ENCODE results near the gene ZNF764. TPM values are rescaled to one million over a fixed set of nuclear protein-coding genes. Genes with fewer than 3 reads are reported as not detected.
A peak's percentile ranks its signal among the peaks of the same experiment; 100 is the strongest.
"Not testable (repeated sequence)": the region's sequence is repeated elsewhere in the genome, so short reads cannot be mapped to it uniquely, and the experiment has no call there.

Gene ZNF764
- polyA plus RNA-seq (ENCODE audit: insufficient read length): 6.2 TPM

DNA sequence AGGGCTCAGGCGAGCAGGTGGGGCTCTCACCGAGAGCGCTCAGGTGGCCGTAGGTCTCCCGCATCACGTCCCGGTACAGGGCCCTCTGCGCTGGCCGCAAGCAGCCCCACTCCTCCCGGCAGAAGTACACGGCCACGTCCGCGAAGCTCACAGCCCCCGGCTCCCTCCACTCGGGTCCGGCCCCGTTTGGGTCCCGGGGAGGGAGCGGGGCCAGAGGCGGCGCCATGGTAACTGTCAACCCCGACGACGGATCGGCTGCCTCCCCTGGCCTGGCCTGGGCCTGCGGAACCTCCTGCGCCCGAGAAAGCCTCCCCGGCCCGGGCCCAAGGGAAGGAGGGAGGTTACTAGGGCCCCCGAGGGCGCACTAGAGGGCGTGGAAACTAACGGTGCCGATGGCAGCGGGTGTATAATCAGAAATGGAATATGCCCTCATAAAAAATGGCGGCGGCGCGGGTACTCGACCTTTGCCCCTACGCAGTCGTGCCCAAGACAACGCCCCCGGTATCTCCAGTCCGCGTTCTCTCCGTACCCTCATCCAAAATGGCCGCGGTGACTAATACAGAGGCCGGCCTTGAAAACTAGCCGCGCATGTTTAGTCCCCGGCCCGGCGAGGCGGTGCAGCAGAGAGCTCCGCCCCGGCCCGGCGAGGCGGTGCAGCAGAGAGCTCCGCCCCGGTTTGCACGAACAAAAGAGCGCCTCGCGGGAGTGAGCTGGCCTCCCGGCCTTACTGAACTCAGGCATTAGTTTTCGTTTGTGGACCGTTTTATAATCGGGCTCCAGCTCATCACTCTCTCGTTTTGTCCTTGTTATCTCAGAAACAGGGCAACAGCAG lies at the start of gene ZNF764:
ZNF764 (minus strand) TSS at position 418 of the 832 bp plus-strand sequence; CDS start at position 226, 192 bp downstream.
- peak; percentile 86 for DNase-seq (ENCODE audit: low read depth)

DNA sequence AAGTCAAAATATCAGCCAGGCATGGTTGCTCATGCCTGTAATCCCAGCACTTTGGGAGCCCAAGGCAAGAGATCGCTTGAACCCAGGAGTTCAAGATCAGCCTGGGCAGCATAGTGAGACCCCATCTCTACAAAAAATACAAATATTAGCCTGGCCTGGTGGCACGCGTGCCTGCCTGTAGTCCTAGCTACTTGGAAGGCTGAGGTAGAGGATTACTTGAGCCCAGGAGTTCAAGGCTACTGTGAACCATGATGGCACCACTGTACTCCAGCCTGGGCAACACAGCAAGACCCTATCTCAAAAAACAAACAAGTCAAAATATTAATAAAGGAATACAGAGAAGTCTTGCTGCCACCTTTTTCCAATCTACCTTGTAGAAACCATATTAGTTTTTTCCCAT lies 47.8 kb upstream of the ZNF764 start:
- no peak for DNase-seq (ENCODE audit: low read depth)

GRCh38 chr16:30605158-30605557 lies 47.0 kb upstream of the ZNF764 start:
- DNase-seq (ENCODE audit: low read depth): no peak

DNA sequence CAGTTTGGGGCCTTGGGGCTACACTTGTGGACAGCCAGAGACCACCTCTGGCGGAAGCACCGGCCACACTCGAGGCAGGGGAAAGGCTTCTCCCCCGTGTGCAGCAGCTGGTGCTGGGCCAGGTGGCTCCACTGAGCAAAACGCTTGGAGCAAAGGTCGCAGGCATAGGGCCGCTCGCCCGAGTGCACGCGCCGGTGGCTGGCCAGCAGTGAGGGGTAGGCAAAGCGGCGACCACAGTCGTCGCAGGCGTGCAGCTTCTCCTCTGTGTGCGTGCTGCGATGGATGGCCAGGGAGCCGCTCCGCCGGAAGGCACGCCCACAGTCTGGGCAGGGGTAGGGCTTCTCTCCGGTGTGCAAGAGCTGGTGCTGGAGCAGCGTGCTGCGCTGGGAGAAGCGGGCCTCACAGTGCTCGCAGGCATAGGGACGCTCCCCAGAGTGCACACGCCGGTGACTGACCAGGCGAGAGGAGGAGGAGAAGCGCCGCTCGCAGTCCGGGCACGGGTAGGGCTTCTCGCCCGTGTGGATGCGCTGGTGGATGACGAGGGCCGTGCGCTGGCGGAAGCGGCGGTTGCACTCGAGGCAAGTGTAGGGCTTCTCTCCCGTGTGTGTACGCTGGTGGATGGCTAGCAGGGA lies 46.3 kb upstream of the ZNF764 start:
- DNase-seq (ENCODE audit: low read depth): no peak

DNA sequence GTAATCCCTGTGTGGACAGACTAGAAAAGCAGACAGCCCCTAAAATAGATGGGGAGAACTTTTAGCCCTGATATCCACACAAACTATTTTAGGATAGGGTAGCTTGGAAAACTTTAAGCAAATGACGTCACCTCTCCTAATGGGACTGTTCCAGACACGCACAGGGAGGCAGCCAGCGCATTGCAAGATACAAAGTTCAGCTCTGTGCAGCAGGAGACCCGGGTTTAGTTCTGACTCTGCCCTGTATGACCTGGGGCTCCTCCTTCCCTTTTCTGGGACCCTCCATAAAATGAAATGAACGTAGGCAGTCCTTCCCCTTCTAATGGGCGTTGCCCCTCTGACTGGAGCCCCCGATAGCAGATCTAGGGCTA lies 45.8 kb upstream of the ZNF764 start:
- DNase-seq (ENCODE audit: low read depth): no peak

- no peak for DNase-seq (ENCODE audit: low read depth)
These were observed 44.6 kb upstream of the ZNF764 start for GRCh38 chr16:30602616-30603277.

DNA sequence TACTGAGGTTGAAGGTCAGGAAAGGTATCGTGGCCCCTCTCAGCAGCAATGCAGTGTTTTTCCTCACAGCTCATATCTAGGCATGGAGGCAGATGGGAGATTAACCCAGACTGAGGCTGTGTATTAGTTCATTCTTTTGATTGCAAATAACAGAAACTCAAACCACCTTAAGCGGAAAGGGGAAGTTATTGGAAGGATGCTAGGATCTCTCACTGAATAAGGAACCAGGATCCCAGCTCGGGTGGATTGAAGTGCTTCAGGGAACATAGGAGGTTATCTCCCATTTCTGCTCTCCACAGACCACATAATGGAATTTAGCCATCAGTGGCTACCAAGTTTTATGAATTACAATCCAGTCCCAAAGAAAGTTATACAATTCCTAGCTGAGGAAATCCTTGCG lies 43.8 kb upstream of the ZNF764 start:
- no peak for DNase-seq (ENCODE audit: low read depth)

DNA sequence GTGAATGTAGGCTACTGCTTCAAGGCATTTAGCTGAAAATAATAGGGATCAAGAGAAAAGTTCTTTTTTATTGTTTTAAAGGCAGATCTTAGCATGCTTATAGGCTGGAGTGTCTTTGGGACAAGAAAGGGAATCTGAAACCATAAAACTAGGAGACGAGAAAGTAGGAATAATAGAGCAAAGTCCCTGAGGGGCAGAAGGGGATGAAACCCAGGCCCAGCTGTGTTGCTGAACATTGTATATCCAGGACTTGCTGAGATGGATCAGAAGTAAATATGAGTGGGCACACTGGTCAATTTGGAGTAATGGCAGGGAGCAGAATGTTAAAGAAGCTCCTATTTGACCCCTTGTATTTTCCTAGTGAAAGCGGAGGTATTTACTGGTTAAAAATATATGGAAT lies 42.8 kb upstream of the ZNF764 start:
- no peak for DNase-seq (ENCODE audit: low read depth)

DNA sequence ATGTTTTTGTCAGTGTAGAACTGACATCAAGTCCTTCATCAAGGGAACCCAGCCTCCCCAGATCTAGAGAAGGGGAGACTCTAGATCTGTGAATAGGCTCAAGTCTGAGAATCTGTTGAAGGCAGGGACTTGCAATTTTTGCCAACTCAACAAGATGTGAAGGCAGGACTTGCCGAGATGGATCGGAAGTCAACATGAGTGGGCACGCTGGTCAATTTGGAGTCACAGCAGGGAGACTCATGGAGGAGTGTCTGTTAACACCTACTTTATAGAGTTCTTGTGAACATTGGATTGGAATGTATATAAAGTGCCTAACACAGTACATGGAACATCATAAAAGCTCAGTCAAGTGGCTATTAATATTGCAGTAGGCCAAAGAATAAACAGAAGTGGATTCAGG lies 42.0 kb upstream of the ZNF764 start:
- no peak for DNase-seq (ENCODE audit: low read depth)

- no peak for DNase-seq (ENCODE audit: low read depth)
These were observed 34.7 kb upstream of the ZNF764 start for GRCh38 chr16:30592871-30593270.

DNA sequence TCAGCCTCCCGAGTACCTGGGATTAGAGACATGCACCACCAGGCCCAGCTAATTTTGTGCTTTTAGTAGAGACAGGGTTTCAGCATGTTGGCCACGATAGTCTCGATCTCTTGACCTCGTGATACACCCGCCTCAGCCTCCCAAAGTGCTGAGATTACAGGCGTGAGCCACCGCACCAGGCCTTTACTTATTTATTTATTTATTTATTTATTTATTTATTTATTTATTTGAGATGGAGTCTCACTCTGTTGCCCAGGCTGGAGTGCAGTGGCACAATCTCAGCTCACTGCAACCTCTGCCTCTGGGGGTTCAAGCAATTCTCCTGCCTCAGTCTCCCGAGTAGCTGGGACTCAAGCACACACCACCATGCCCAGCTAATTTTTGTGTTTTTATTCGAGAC lies 32.7 kb upstream of the ZNF764 start:
- not testable (repeated sequence) for DNase-seq (ENCODE audit: low read depth)

- DNase-seq (ENCODE audit: low read depth): not testable (repeated sequence)
These were observed 31.4 kb upstream of the ZNF764 start for GRCh38 chr16:30589582-30589981.

DNA sequence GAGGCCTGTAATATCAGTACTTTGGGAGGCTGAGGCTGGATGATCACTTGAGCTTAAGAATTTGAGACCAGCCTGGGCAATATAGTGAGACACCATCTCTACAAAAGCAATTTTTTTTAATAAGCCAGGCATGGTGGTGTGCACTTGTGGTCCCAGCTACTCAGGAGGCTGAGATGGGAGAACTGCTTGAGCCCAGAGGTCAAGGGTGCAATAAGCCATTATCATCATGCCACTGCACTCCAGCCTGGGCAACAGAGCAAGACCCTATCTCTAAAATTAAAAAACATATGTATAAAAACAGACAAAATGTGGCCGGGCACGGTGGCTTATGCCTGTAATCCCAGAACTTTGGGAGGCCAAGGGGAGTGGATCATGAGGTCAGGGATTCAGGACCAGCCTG lies 30.5 kb upstream of the ZNF764 start:
- no peak for DNase-seq (ENCODE audit: low read depth)

- DNase-seq (ENCODE audit: low read depth): peak; percentile 98
These were observed 27.4 kb upstream of the ZNF764 start, which contains the start of gene ZNF785 for GRCh38 chr16:30585400-30586191. Gene ZNF785, minus strand, starts transcription at chr16:30585697. Its CDS starts 86 bp downstream, at chr16:30585611.

DNA sequence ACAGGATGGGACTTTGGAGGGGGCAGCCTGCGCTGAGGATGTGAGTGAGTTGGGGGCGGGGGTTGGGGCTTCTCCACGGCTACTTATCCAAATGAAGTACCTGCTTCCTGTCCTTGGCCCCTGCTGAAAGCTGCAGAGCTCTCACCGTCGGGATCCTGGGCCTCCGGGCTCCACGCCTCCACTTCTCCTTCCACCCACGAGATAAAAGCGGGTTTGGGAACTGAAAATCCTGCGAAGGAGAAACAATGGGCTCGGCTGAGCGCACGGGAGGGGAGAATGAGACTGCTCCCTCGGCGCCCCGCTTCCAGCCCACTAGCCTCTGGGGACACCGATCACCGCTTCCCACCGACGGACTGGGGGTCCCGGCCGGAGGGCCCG lies 26.8 kb upstream of the ZNF764 start:
- no peak for DNase-seq (ENCODE audit: low read depth)

GRCh38 chr16:30582611-30583340 lies 24.6 kb upstream of the ZNF764 start:
- DNase-seq (ENCODE audit: low read depth): no peak

- no peak for DNase-seq (ENCODE audit: low read depth)
These were observed 23.3 kb upstream of the ZNF764 start for GRCh38 chr16:30581457-30581856.

DNA sequence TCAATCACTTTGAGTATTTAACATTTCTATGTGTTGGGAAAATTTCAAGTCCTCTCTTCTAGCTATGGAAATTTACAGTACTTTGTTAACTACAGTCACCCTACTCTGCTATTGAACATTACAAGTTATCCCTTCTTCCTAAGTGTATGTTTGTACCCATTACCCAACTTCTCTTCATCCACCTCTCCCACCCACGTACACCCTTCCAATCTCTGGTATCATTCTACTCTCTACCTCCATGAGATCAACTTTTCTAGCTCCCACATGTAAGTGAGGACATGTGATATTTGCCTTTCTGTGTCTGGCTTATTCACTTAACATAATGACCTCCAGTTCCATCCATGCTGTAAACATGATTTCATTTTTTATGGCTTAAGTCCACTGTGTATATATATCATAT lies 16.5 kb upstream of the ZNF764 start:
- DNase-seq (ENCODE audit: low read depth): no peak

DNA sequence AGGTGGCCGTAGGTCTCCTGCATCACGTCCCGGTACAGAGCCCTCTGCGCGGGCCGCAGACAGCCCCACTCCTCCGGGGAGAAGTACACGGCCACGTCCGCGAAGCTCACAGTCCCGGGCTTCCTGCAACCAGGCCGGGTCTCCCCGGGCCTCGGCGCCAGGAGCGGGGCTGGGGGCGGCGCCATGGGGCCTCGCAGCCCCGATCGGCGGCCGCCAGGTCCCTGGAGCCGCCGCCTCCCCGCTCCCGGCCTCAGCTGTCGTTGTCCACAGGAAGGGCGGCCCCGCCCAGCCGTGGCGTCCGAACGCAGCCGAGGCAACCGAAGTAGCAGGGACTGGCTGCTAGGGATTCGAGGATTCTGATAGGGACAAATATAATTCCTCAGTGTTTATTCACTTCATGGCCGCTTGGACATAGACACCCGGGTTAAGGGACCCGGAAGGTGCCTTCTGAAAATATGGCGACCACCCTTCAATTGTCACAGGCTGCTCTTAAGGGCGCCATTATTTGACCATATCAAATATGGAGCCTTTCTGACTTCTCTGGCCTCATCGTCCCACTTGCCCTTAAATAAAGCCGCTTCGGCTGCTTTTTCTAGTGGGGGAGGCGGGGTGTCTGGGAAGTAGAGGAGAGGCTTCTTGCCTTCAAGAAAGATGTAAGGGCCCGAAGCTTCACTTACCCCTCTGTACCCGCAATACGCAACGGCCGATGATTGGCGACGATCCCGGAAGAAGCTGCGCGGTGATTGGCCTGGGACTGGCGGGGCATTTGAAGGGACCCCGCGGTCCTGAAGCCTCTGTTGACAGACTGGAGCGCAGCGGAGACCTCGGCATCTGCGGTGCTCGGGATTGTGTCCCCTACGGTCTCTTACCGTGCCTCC lies 13.5 kb upstream of the ZNF764 start, which contains the start of gene ZNF688:
ZNF688 (minus strand) TSS at position 270 of the 878 bp plus-strand sequence; CDS start at position 185, 85 bp downstream.
- DNase-seq (ENCODE audit: low read depth): peak; percentile 93

All from forelimb muscle (tissue), 1 donor.